Uterus (tissue), 2 donors: ENCODE measurements around the gene FAM240B.

Experiments used
- CTCF ChIP-seq, 4 experiments: fragments of 200-600 bp in 2 of 4; fragments of 450-650 bp in 2 of 4; sonication (generic) in 2 of 4; IDR thresholded peaks; one replicate each; pipeline ENCODE4 v1.5.1; 2016 to 2019; ENCODE audit warnings: antibody characterized with exemption in 4 of 4, mild to moderate bottlenecking in 2 of 4, moderate library complexity in 1 of 4
- POLR2A ChIP-seq, 2 donors: fragments of 450-650 bp; IDR thresholded peaks; one replicate each; pipeline ENCODE4 v1.6.1; 2016; ENCODE audit warnings: antibody characterized with exemption in 2 of 2, mild to moderate bottlenecking in 1 of 2, moderate library complexity in 1 of 2

GRCh38 chr9:38652044-38652443 is 67.9 kb downstream of the FAM240B start:
- TF ChIP-seq CTCF (IDR thresholded peaks at IDR 0.05), result no peak
- TF ChIP-seq POLR2A (IDR thresholded peaks at IDR 0.05), result no peak
